Heart right ventricle (tissue), 16 donors: Measurements from ENCODE around the gene CHRNB4. TPM values are rescaled to one million over a fixed set of nuclear protein-coding genes. Genes with fewer than 3 reads are reported as not detected.
"Not testable (repeated sequence)": the region's sequence is repeated elsewhere in the genome, so short reads cannot be mapped to it uniquely, and the experiment has no call there.

Experiments used
- ATAC-seq, 8 donors: fragments of 200-7000 bp; cut with Tn5 transposase; one replicate each; pipeline ENCODE4 v1.9.1; 2020; ENCODE audit warnings: mild to moderate bottlenecking in 8 of 8, moderate library complexity in 8 of 8, moderate number of reproducible peaks in 1 of 8
- DNase-seq, 2 donors: peaks; one replicate each; pipeline ENCODE4 v3.0.0-alpha.2; 2020
- H3K27ac ChIP-seq, 10 donors: fragments of 200-600 bp; sonication (generic) in 2 of 10; one replicate each; pipeline versions ENCODE4 v1.5.0 to v1.8.0; 2020 to 2022; ENCODE audit warnings: mild to moderate bottlenecking in 3 of 10
- H3K27me3 ChIP-seq, 7 donors: fragments of 200-600 bp; one replicate each; pipeline ENCODE4 v1.8.0; 2021 to 2022; ENCODE audit warnings: mild to moderate bottlenecking in 2 of 7
- H3K36me3 ChIP-seq, 9 donors: fragments of 200-600 bp; sonication (generic) in 1 of 9; one replicate each; pipeline versions ENCODE4 v1.5.0 to v1.8.0; 2020 to 2022; ENCODE audit warnings: mild to moderate bottlenecking in 2 of 9
- H3K4me1 ChIP-seq, 9 donors: fragments of 200-600 bp; sonication (generic) in 1 of 9; one replicate each; pipeline versions ENCODE4 v1.5.0 to v1.8.0; 2020 to 2022; ENCODE audit warnings: mild to moderate bottlenecking in 4 of 9
- H3K4me3 ChIP-seq, 10 donors: fragments of 200-600 bp; sonication (generic) in 2 of 10; one replicate each; pipeline versions ENCODE4 v1.5.0 to v1.8.0; 2020 to 2022; ENCODE audit warnings: mild to moderate bottlenecking in 7 of 10, moderate library complexity in 2 of 10
- H3K9me3 ChIP-seq, 11 donors: fragments of 200-600 bp in 10 of 11; sonication (generic) in 2 of 11; one replicate each; pipeline versions ENCODE4 v1.5.0 to v1.8.0; 2013 to 2022; ENCODE audit warnings: mild to moderate bottlenecking in 2 of 11, control low read depth in 1 of 11, moderate library complexity in 1 of 11
- WGBS, 2 donors: extraction: QIAGEN DNeasy Blood & Tissue Kit; methylation state at CpG; one replicate each; pipeline ENCODE4 v1.1.7; 2013; ENCODE audit warnings: inconsistent platforms in 1 of 2; 5-methylcytosine and 5-hydroxymethylcytosine counted together
- intact Hi-C, 10 donors: fragments of 100-400 bp; cut with DNase I; formaldehyde crosslinking; loops; one replicate each; pipeline versions ENCODE4 v1.11.1 to v1.14.2; 2022
- polyA plus RNA-seq, 2 donors: library from polyadenylated mRNA; stranded (reverse); fragments of 200-250 nt; gene quantifications; one replicate each; pipeline ENCODE4 v1.2.3, GENCODE V29; 2013
- total RNA-seq, 10 donors: library from RNA; stranded (reverse); fragmentation: NEBNext Ultra II Directional in 3 of 10; extraction: Animal tissue kit (Norgen Biotek cat#: 25700) in 3 of 10; gene quantifications; one replicate each; pipeline versions ENCODE4 v1.2.1 to v1.2.4, GENCODE V29; 2021 to 2023
- TF ChIP-seq, protein P1 (sequence below), 9 donors: fragments of 200-600 bp; sonication (generic) in 2 of 9; IDR thresholded peaks; one replicate each; pipeline versions ENCODE4 v1.5.0 to v1.8.0; 2021 to 2022; ENCODE audit warnings: antibody characterized with exemption in 9 of 9, mild to moderate bottlenecking in 5 of 9, moderate library complexity in 1 of 9
- donor health status: Arrhythmogenic right ventricular cardiomyopathy.
- donor health status: ischemic (EF 13 %, LVEDD 7.1; RV severe dilation, severe dysfunction).
- donor health status: healthy with polysubstance abuse.
- donor health status: DM: no; HTN: yes; CAD: no.
- donor health status: DM: no; HTN: no; CAD: no.
- donor health status: ischemic (EF 25% LVEDD 6.9; RV normal size, moderate dysfunction).
- donor health status: ischemic (EF 25% LVEDD 5.7; RV mildly dilated, moderate dysfunction).
- donor health status: healthy.
- donor health status: DM: yes; HTN: yes; CAD: no.
- donor health status: Ischemic cardiomyopathy.
- donor health status: ischemic (EF 35%, LVEDD 5.7; RV mildly dilated, moderate dysfunction).
- donor health status: nonischemic (EF 11% LVEDD 7.7; RV severe dilation, severe dysfunction).
- donor health status: DM: yes; HTN: yes; CAD: no.
- donor health status: PGD.
- donor health status: ischemic (EF 29% LVEDD 5.4; RV normal size, mild dysfunction).
- donor health status: nonischemic (EF 23%, LVEDD 6.1; RV moderate dilation, normal function).

Gene CHRNB4
- total and polyA plus RNA-seq, 12 donors: 0.01 to 0.13 (median 0.11) TPM; not detected in 9

DNA sequence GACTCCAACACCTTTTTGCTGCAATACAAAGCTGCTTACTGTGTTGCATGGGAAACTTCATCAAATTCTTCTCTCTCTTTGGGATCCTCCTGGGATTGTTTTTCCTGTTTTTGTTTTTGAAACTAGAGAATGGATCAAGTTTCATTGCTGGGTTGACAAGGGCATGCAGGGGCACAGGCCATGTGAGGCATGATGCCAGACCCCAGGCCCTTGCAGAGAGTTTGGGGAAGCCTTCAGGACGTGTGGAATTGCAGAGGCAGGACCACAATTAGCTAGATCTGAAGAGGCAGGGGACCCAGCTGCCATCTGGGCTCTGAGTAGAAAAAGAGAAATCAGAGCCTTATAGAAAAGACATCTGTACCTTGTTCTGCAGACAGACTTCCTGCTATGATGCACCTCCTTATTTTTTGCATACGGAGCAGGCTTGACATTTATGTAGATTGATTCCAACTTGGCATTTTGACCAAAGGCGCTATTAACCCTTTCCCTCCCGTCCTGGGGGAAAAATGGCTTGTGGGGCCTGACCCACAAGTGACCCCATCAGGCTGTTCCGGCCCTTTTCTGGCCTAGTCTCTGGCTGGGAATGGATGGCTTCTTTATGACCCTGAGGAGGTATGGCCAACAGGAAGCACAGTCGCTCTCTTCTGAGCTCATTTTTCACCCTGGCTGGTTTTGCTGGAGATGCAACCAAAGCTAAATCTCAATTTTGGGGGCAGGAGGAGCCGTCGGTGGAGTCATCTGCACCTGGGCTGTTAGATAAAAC is 44.3 kb upstream of the CHRNB4 start:
- Histone ChIP-seq H3K27ac (no peak overlapping the region), H3K36me3 (no peaks in the 10 kb centered on the region), H3K4me3 (no peak overlapping the region), H3K27me3 (no peaks in the 10 kb centered on the region), H3K4me1 (peaks cover 0 to 19% (median 6%) of the 10 kb centered on the region in 9 donors), H3K9me3 (peaks cover 0 to 3% (median 0%) of the 10 kb centered on the region in 11 donors)
- TF ChIP-seq, protein P1, sequence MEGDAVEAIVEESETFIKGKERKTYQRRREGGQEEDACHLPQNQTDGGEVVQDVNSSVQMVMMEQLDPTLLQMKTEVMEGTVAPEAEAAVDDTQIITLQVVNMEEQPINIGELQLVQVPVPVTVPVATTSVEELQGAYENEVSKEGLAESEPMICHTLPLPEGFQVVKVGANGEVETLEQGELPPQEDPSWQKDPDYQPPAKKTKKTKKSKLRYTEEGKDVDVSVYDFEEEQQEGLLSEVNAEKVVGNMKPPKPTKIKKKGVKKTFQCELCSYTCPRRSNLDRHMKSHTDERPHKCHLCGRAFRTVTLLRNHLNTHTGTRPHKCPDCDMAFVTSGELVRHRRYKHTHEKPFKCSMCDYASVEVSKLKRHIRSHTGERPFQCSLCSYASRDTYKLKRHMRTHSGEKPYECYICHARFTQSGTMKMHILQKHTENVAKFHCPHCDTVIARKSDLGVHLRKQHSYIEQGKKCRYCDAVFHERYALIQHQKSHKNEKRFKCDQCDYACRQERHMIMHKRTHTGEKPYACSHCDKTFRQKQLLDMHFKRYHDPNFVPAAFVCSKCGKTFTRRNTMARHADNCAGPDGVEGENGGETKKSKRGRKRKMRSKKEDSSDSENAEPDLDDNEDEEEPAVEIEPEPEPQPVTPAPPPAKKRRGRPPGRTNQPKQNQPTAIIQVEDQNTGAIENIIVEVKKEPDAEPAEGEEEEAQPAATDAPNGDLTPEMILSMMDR (IDR thresholded peaks at IDR 0.05): no peak
- no peak for DNase-seq
- 31 to 32% methylated on average over 8 of the region's 8 CpGs for WGBS, 2 donors
- intact Hi-C loops: no loop called here
- ATAC-seq: no peak

DNA sequence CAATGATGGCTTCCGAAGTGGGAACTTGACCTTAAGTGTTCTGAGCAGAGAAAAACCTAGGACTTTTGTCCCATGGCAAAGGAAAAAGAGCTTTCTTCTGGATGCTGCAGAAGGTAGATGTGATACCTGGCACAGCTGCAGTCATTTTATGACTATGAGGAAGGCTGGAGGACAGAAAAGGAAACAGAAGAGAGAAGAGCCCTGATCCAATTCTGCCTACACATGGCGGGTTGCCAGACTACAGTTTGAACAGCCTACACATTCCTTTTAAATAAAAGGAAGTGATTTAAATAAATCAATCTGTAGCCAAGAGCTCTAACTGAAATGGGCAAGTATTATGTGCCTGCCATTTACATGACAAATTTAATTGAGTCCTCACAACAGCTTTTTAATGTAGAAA is 43.6 kb upstream of the CHRNB4 start:
- TF ChIP-seq, protein P1 (IDR thresholded peaks at IDR 0.05): no peak
- no peak for DNase-seq
- H3K4me1 ChIP-seq: peaks cover 0 to 19% (median 6%) of the 10 kb centered on the region in 9 donors
- H3K4me3 ChIP-seq: no peak overlapping the region
- intact Hi-C loops: no loop called here
- no peaks in the 10 kb centered on the region for H3K27me3 ChIP-seq
- no peaks in the 10 kb centered on the region for H3K36me3 ChIP-seq
- no peak overlapping the region for H3K27ac ChIP-seq
- peaks cover 0 to 3% (median 0%) of the 10 kb centered on the region in 11 donors for H3K9me3 ChIP-seq
- WGBS, 2 donors: 87 to 95% methylated on average over 2 of the region's 2 CpGs
- no peak for ATAC-seq

DNA sequence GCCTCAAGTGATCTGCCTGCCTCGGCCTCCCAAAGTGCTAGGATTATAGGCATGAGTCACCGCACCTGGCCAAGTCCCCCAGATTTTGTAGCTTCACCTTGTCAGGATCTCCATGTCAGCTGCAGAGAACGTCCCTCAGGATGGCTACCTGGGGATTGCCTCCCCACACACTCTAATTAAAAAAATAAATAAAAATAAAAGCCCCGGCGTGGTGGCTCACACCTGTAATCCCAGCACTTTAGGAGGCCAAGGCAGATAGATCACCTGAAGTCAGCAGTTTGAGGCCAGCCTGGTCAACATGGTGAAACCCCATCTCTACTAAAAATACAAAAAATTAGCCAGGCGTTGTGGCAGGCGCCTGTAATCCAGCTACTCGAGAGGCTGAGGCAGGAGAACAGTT is 42.6 kb upstream of the CHRNB4 start:
- intact Hi-C loops, H3K36me3 ChIP-seq, H3K9me3 ChIP-seq, ATAC-seq, DNase-seq, H3K27me3 ChIP-seq, H3K4me3 ChIP-seq, H3K27ac ChIP-seq: not testable (repeated sequence)
- 96 to 97% methylated on average over 8 of the region's 8 CpGs for WGBS, 2 donors
- peaks cover 0 to 19% (median 6%) of the 10 kb centered on the region in 9 donors for H3K4me1 ChIP-seq

DNA sequence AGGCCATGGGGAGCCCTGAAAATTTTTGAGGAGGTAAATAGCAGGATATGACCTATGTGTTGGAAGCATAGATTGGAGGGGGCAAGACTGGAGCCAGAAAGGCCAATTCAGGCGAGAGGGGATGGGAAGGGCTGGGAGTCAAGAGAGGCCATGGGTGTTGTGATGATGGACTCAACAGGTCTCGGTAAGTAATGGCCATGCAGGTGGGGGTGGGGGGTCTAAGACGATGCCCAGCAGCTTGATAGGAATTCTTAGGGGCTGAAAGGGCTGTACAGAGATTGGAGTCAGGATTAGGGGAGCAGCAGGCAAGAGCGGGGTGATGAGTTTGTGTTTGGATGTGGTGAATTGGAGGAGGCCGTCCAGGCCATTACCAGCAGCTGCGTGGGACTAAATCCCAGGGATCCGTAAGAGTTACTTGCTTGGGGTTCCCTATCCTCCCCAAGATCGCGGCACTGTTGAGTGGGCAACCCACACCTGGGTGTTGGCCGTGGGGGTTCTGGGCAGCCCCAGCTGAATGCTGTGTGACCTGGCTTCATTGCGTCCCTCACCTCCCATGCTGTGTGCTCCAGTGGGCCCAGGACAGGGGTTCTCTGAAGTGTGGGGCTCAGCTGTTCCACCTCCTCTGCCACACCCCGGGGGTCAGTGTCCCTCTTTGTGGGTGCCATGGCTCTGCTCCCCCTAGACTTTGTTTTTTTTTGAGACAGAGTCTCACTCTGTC is 41.8 kb upstream of the CHRNB4 start:
- H3K27ac ChIP-seq: no peak overlapping the region
- intact Hi-C loops: no loop called here
- DNase-seq (no peak), ATAC-seq (no peak)
- 95% methylated on average over 12 of the region's 12 CpGs for WGBS, 2 donors
- TF ChIP-seq, protein P1 (IDR thresholded peaks at IDR 0.05): no peak
- H3K4me1 ChIP-seq: peaks cover 0 to 19% (median 6%) of the 10 kb centered on the region in 9 donors
- H3K9me3 ChIP-seq: peaks cover 0 to 3% (median 0%) of the 10 kb centered on the region in 11 donors
- no peaks in the 10 kb centered on the region for H3K36me3 ChIP-seq
- no peaks in the 10 kb centered on the region for H3K27me3 ChIP-seq
- H3K4me3 ChIP-seq: no peak overlapping the region
